ENCODE results near the gene ZBTB21. TPM values are rescaled to one million over a fixed set of nuclear protein-coding genes. Genes with fewer than 3 reads are reported as not detected.

ZBTB21 gene
- total RNA-seq, 1 experiment from 2014 or later: 18.1 TPM

GRCh38 chr21:42058631-42059111 is 48.5 kb upstream of the ZBTB21 start:
- no peak overlapping the region for H2BK120ac ChIP-seq (ENCODE audit: low read depth, low read length, poor library complexity, severe bottlenecking)
- no peak overlapping the region for H2AK5ac ChIP-seq (ENCODE audit: insufficient read length, low read length)
- no peaks in the 10 kb centered on the region for H4K20me1 ChIP-seq (ENCODE audit: control insufficient read depth, insufficient read depth, insufficient read length)
- no peak overlapping the region for H3K14ac ChIP-seq (ENCODE audit: insufficient read depth, low read length)
- no peak overlapping the region for H2BK5ac ChIP-seq (ENCODE audit: insufficient read length, low read length)
- no peak overlapping the region for H4K8ac ChIP-seq (replicated peaks; ENCODE audit: insufficient read length, low read depth, low read length)
- DNase-seq: no peak
- H2AFZ ChIP-seq (ENCODE audit: low read length): no peak overlapping the region
- no peak overlapping the region for H2BK12ac ChIP-seq (ENCODE audit: insufficient read length, low read depth, low read length)
- Mint-ChIP-seq H3K27me3 (ENCODE audit: low read depth) (peaks cover 19% of the 10 kb centered on the region), H3K4me1 (peaks cover 36 to 49% of the 10 kb centered on the region in 2 experiments), H3K27ac (0 out of 7 replicates have a peak overlapping the region, but pooled peaks of 1 of the 3 experiments have one; percentile 13), H3K4me3 (no peak overlapping the region), H3K9me3 (no peaks in the 10 kb centered on the region; a peak in 1 of 5 replicates), H3K36me3 (ENCODE audit: insufficient read depth in 1 of 3, low read depth in 3 of 3) (peaks cover 0 to 4% (median 0%) of the 10 kb centered on the region in 3 experiments; a peak in 3 of 7 replicates)
- no peak overlapping the region for H3K4ac ChIP-seq (ENCODE audit: low read depth, low read length)
- H3K27me3 ChIP-seq (ENCODE audit: insufficient read depth, low read length): no peaks in the 10 kb centered on the region
- no peaks in the 10 kb centered on the region for H3K9me3 ChIP-seq (ENCODE audit: control insufficient read depth, low read depth, low read length)
- H3K23me2 ChIP-seq (ENCODE audit: insufficient read length, low read depth, low read length, poor library complexity, severe bottlenecking): no peaks in the 10 kb centered on the region
- no peak overlapping the region for H4K5ac ChIP-seq (ENCODE audit: insufficient read length, low read depth, low read length)
- H3K79me2 ChIP-seq (ENCODE audit: insufficient read depth, low read length): no peaks in the 10 kb centered on the region
- H3K56ac ChIP-seq (ENCODE audit: insufficient read length, low read depth, low read length): no peak overlapping the region
- no peak overlapping the region for H3T11ph ChIP-seq (ENCODE audit: low read length)
- peaks cover 3% of the 10 kb centered on the region; the same call in 1 of the 2 replicates for H3K4me1 ChIP-seq (ENCODE audit: insufficient read depth, low read length)
- H3K9ac ChIP-seq (ENCODE audit: extremely low read depth, insufficient read length, low read length): no peak overlapping the region
- H4K91ac ChIP-seq (ENCODE audit: insufficient read length, low read depth, low read length): no peak overlapping the region
- no peak overlapping the region for H3K23ac ChIP-seq (ENCODE audit: insufficient read length, low read depth, low read length)
- no peak overlapping the region for H3K4me2 ChIP-seq (ENCODE audit: insufficient read depth, insufficient read length, low read length)
- no peak for TF ChIP-seq CTCF (conservative IDR thresholded peaks at IDR 0.05)
- WGBS (ENCODE audit: extremely low coverage, insufficient read length, low lambda C conversion rate): no CpG with 5 or more reads among the region's 11 CpGs
- H3K18ac ChIP-seq (ENCODE audit: insufficient read length, low read depth, low read length): no peak overlapping the region
- H2BK20ac ChIP-seq (ENCODE audit: low read depth, low read length, poor library complexity, severe bottlenecking): no peak overlapping the region
- H3K79me1 ChIP-seq (ENCODE audit: insufficient read depth, low read depth, low read length, poor library complexity, severe bottlenecking): no peaks in the 10 kb centered on the region
- H3K27ac ChIP-seq (ENCODE audit: insufficient read length, low read depth, low read length): no peak overlapping the region
- no peak overlapping the region for H2BK15ac ChIP-seq (ENCODE audit: low read depth, low read length)
